ENCODE measurements around the gene TNRC18. TPM values are rescaled to one million over a fixed set of nuclear protein-coding genes. Genes with fewer than 3 reads are reported as not detected.

The TNRC18 gene
- total RNA-seq, 2 experiments from 2014 or later = 43.8 to 44.2 TPM

GRCh38 chr7:5403442-5403841 lies 20.2 kb downstream of the TNRC18 start:
- Mint-ChIP-seq H3K36me3 (ENCODE audit: low read depth) (no peaks in the 10 kb centered on the region), H3K27ac (no peak overlapping the region), H3K4me3 (no peak overlapping the region), H3K27me3 (peaks cover 3% of the 10 kb centered on the region), H3K4me1 (ENCODE audit: low read depth) (no peaks in the 10 kb centered on the region), H3K9me3 (no peaks in the 10 kb centered on the region)
- DNase-seq (no peak), ATAC-seq (no peak)
- CTCF ChIA-PET = interaction anchor here (1.9 kb wide), 1 partner anchor 14 kb away, joined by 5 read pairs; no protein-coding TSS in a partner anchor
- intact Hi-C loops (cut with micrococcal nuclease) = no loop called here
- POLR2A ChIA-PET = no interaction called here
- no peak for TF ChIP-seq CTCF (IDR thresholded peaks at IDR 0.05)

GRCh38 chr7:5397736-5398135 lies 25.9 kb downstream of the TNRC18 start:
- POLR2A ChIA-PET = interaction anchor here (0.6 to 1.4 kb wide), 5 partner anchors 14 to 356 kb away, joined by 3 to 5 read pairs (median 3); no protein-coding TSS in a partner anchor
- intact Hi-C loops (cut with micrococcal nuclease) = no loop called here
- TF ChIP-seq CTCF (IDR thresholded peaks at IDR 0.05) = no peak
- H3K27ac Mint-ChIP-seq = peak overlapping the region; percentile 92
- ATAC-seq (no peak), DNase-seq (no peak)
- H3K36me3 Mint-ChIP-seq (ENCODE audit: low read depth) = peaks cover 14% of the 10 kb centered on the region
- no peaks in the 10 kb centered on the region for H3K9me3 Mint-ChIP-seq
- peak overlapping the region; percentile 82 for H3K4me3 Mint-ChIP-seq
- no peaks in the 10 kb centered on the region for H3K27me3 Mint-ChIP-seq
- peaks cover 30% of the 10 kb centered on the region for H3K4me1 Mint-ChIP-seq (ENCODE audit: low read depth)
- CTCF ChIA-PET = interaction anchor here (0.7 to 2.8 kb wide), 6 partner anchors 20 to 705 kb away, joined by 3 to 13 read pairs (median 4); no protein-coding TSS in a partner anchor

- DNase-seq = peak; percentile 95
- ChIA-PET CTCF (interaction anchor here (0.7 to 2.8 kb wide), 14 partner anchors 8 to 706 kb away, joined by 3 to 13 read pairs (median 4); no protein-coding TSS in a partner anchor), POLR2A (interaction anchor here (0.6 to 1.6 kb wide), 10 partner anchors 14 to 129 kb away, joined by 3 to 6 read pairs (median 4); no protein-coding TSS in a partner anchor)
- peak overlapping the region; percentile 92 for H3K27ac Mint-ChIP-seq
- H3K36me3 Mint-ChIP-seq (ENCODE audit: low read depth) = peaks cover 17% of the 10 kb centered on the region
- peaks cover 32% of the 10 kb centered on the region for H3K4me1 Mint-ChIP-seq (ENCODE audit: low read depth)
- ATAC-seq = peak; percentile 91
- H3K27me3 Mint-ChIP-seq = no peaks in the 10 kb centered on the region
- no peak for TF ChIP-seq CTCF (IDR thresholded peaks at IDR 0.05)
- intact Hi-C loops (cut with micrococcal nuclease) = no loop called here
- H3K9me3 Mint-ChIP-seq = no peaks in the 10 kb centered on the region
- H3K4me3 Mint-ChIP-seq = peak overlapping the region; percentile 82
Measured at GRCh38 chr7:5396999-5397663, 26.5 kb downstream of the TNRC18 start.

GRCh38 chr7:5396542-5396941 lies 27.1 kb downstream of the TNRC18 start:
- DNase-seq (peak; percentile 82), ATAC-seq (peak; percentile 64)
- peaks cover 18% of the 10 kb centered on the region for H3K36me3 Mint-ChIP-seq (ENCODE audit: low read depth)
- ChIA-PET POLR2A (interaction anchor here (0.7 to 1.6 kb wide), 11 partner anchors 13 to 132 kb away, joined by 3 to 7 read pairs (median 3); no protein-coding TSS in a partner anchor), CTCF (interaction anchor here (0.6 to 2.8 kb wide), 18 partner anchors 8 to 302 kb away, joined by 3 to 13 read pairs (median 4); no protein-coding TSS in a partner anchor)
- TF ChIP-seq CTCF (IDR thresholded peaks at IDR 0.05) = peak; percentile 53
- H3K27ac Mint-ChIP-seq = peak overlapping the region; percentile 85
- intact Hi-C loops (cut with micrococcal nuclease) = no loop called here
- peak overlapping the region; percentile 82 for H3K4me3 Mint-ChIP-seq
- H3K9me3 Mint-ChIP-seq = no peaks in the 10 kb centered on the region
- H3K4me1 Mint-ChIP-seq (ENCODE audit: low read depth) = peaks cover 32% of the 10 kb centered on the region
- no peaks in the 10 kb centered on the region for H3K27me3 Mint-ChIP-seq

- no peak for ATAC-seq
- Mint-ChIP-seq H3K4me1 (ENCODE audit: low read depth) (peaks cover 38% of the 10 kb centered on the region), H3K27ac (no peak overlapping the region), H3K9me3 (no peaks in the 10 kb centered on the region), H3K27me3 (no peaks in the 10 kb centered on the region), H3K4me3 (peak overlapping the region; percentile 82), H3K36me3 (ENCODE audit: low read depth) (peaks cover 25% of the 10 kb centered on the region)
- no peak for DNase-seq
- ChIA-PET CTCF (interaction anchor here (1.5 to 1.8 kb wide), 2 partner anchors 36 to 56 kb away, joined by 4 to 13 read pairs; no protein-coding TSS in a partner anchor), POLR2A (no interaction called here)
- TF ChIP-seq CTCF (IDR thresholded peaks at IDR 0.05) = no peak
- intact Hi-C loops (cut with micrococcal nuclease) = no loop called here
Measured at GRCh38 chr7:5395246-5395645, 28.4 kb downstream of the TNRC18 start.
